Endothelial cell (in vitro differentiated cells): ENCODE results near the gene GSTA1. TPM values are rescaled to one million over a fixed set of nuclear protein-coding genes. Genes with fewer than 3 reads are reported as not detected.
"Not testable (repeated sequence)": the region's sequence is repeated elsewhere in the genome, so short reads cannot be mapped to it uniquely, and the experiment has no call there.

Source experiments
- DNase-seq: peaks from one replicate; pipeline ENCODE4 v3.0.0; 2021; ENCODE audit warnings: low spot score
- H3K27ac Mint-ChIP-seq: one replicate; pipeline ENCODE4 v1.8.0; 2021; ENCODE audit warnings: mixed read lengths, inconsistent platforms; ENCODE audit not compliant: unreplicated experiment
- H3K27me3 Mint-ChIP-seq: one replicate; pipeline ENCODE4 v1.8.0; 2021; ENCODE audit warnings: mild to moderate bottlenecking, moderate library complexity, mixed read lengths, inconsistent platforms; ENCODE audit not compliant: unreplicated experiment
- H3K36me3 Mint-ChIP-seq: one replicate; pipeline ENCODE4 v1.8.0; 2021; ENCODE audit warnings: mild to moderate bottlenecking, low read depth, mixed read lengths, inconsistent platforms; ENCODE audit not compliant: unreplicated experiment
- H3K4me1 Mint-ChIP-seq: one replicate; pipeline ENCODE4 v1.8.0; 2021; ENCODE audit warnings: mild to moderate bottlenecking, mixed read lengths, inconsistent platforms; ENCODE audit not compliant: unreplicated experiment
- H3K4me3 Mint-ChIP-seq: one replicate; pipeline ENCODE4 v1.8.0; 2021; ENCODE audit warnings: mild to moderate bottlenecking, mixed read lengths, inconsistent platforms; ENCODE audit not compliant: unreplicated experiment
- H3K9me3 Mint-ChIP-seq: one replicate; pipeline ENCODE4 v1.8.0; 2021; ENCODE audit warnings: mixed read lengths, inconsistent platforms; ENCODE audit not compliant: unreplicated experiment
- CTCF ChIP-seq: fragments of 200-600 bp; sonication (generic); IDR thresholded peaks from one replicate; pipeline ENCODE4 v1.5.0; 2021; ENCODE audit warnings: antibody characterized with exemption; ENCODE audit not compliant: unreplicated experiment
- total RNA-seq: library from RNA; stranded (reverse); fragmentation: NEBNext Ultra II Directional; extraction: Animal tissue kit (Norgen Biotek cat#: 25700); gene quantifications from one replicate; pipeline ENCODE4 v1.2.1, GENCODE V29; 2021; ENCODE audit not compliant: unreplicated experiment

GSTA1 gene
- total RNA-seq, 1 donor from 2014 or later = 1.1 TPM

- H3K36me3 Mint-ChIP-seq = peaks cover 9% of the 10 kb centered on the region
- no peak for DNase-seq
- H3K4me3 Mint-ChIP-seq = no peak overlapping the region
- peaks cover 2% of the 10 kb centered on the region for H3K27me3 Mint-ChIP-seq
- no peak for TF ChIP-seq CTCF
- no peaks in the 10 kb centered on the region for H3K4me1 Mint-ChIP-seq
- H3K9me3 Mint-ChIP-seq = no peaks in the 10 kb centered on the region
- no peak overlapping the region for H3K27ac Mint-ChIP-seq
Measured at GRCh38 chr6:52779237-52779636, 24.4 kb downstream of the GSTA1 start.

GRCh38 chr6:52776711-52777351 is 26.8 kb downstream of the GSTA1 start:
- not testable (repeated sequence) for H3K27me3 Mint-ChIP-seq, H3K4me1 Mint-ChIP-seq, H3K36me3 Mint-ChIP-seq, H3K27ac Mint-ChIP-seq, H3K4me3 Mint-ChIP-seq, H3K9me3 Mint-ChIP-seq, DNase-seq

DNA sequence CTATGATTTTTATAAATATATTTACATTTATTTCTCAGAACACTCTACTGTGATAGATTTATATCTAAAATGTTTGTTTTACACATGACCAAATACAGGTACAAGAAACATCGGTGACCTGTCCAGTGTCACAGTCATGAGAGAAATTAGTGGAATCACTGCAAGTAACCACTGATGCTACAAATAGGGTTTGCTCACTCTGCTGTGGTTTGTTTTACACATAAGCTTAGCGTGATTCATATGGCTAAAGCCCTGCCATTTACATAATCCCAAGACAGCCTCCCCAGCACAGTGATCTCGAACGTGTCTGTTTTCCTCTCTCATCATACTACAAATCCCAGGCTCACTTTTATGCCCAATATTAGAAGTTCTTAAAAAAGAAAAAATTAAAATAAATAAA is 34.2 kb downstream of the GSTA1 start:
- H3K27ac Mint-ChIP-seq, DNase-seq, H3K27me3 Mint-ChIP-seq, H3K4me1 Mint-ChIP-seq, H3K9me3 Mint-ChIP-seq, H3K36me3 Mint-ChIP-seq, H3K4me3 Mint-ChIP-seq: not testable (repeated sequence)

GRCh38 chr6:52767658-52768057 is 36.0 kb downstream of the GSTA1 start:
- H3K27ac Mint-ChIP-seq, H3K9me3 Mint-ChIP-seq, H3K27me3 Mint-ChIP-seq, H3K36me3 Mint-ChIP-seq, DNase-seq, H3K4me3 Mint-ChIP-seq, H3K4me1 Mint-ChIP-seq: not testable (repeated sequence)

- H3K27ac Mint-ChIP-seq, H3K27me3 Mint-ChIP-seq, H3K36me3 Mint-ChIP-seq, H3K4me1 Mint-ChIP-seq, H3K9me3 Mint-ChIP-seq, H3K4me3 Mint-ChIP-seq, DNase-seq: not testable (repeated sequence)
Measured at GRCh38 chr6:52763322-52763916, 40.2 kb downstream of the GSTA1 start, which contains the start of gene GSTA2. Gene GSTA2 (minus strand): TSS chr6:52763475. CDS start chr6:52757947, 5,528 bp downstream.

- H3K27me3 Mint-ChIP-seq, H3K36me3 Mint-ChIP-seq, DNase-seq, H3K9me3 Mint-ChIP-seq, H3K4me3 Mint-ChIP-seq, H3K27ac Mint-ChIP-seq, H3K4me1 Mint-ChIP-seq: not testable (repeated sequence)
Measured at GRCh38 chr6:52761673-52762491, 41.7 kb downstream of the GSTA1 start.

DNA sequence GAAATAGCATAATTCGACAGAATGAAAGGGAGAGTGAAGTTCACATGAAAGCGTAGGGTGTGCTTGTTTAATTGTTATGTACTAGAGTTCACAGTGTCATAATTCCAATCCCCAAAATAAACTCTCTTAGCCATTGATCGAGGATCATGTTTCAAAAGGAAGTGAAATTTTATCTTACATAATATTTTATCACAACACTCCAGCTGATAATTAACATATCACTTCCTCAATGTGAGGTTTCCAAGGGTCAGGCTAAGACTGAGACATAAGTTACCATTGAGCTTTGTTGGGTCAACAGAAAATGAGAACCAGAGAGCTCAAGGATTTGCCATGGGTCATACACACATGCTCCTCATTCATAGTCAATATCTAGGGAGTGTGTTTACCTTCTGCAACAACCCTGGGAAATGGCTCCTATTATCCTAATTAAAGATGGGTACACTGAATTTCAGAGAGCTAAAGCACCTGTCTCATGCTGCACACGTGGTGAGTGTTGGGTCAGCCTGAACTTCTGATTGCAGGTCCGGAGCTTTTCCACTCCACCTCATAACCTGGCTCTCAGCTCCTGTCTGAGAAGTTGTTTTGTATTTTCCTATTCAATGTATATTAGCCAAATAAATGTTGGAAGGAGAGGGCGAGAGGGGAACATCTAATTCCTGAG is 43.4 kb downstream of the GSTA1 start:
- Mint-ChIP-seq H3K4me3 (no peak overlapping the region), H3K9me3 (no peaks in the 10 kb centered on the region), H3K36me3 (no peaks in the 10 kb centered on the region)

More for the DNA sequence above, 43.4 kb downstream of the GSTA1 start:
- DNase-seq = no peak
- H3K27ac Mint-ChIP-seq = no peak overlapping the region
- no peak for TF ChIP-seq CTCF
- no peaks in the 10 kb centered on the region for H3K4me1 Mint-ChIP-seq
- peaks cover 1% of the 10 kb centered on the region for H3K27me3 Mint-ChIP-seq
